Measurements from ENCODE around the gene CLEC4M. TPM values are rescaled to one million over a fixed set of nuclear protein-coding genes. Genes with fewer than 3 reads are reported as not detected.

CLEC4M gene
- total and polyA plus RNA-seq, 2 donors (not counting 1 experiment from before 2014, with no cell fraction given), result not detected

GRCh38 chr19:7732045-7732444, 31.0 kb upstream of the CLEC4M start, which contains the start of gene CLEC4G:
CLEC4G (minus strand) TSS chr19:7732110; CDS start chr19:7732102, 8 bp downstream.
- Histone ChIP-seq H3K27me3 (ENCODE audit: control insufficient read depth, insufficient read depth, low read length) (peaks cover 3% of the 10 kb centered on the region), H4K20me1 (ENCODE audit: control insufficient read depth, extremely low read depth, insufficient read depth, low read length) (no peaks in the 10 kb centered on the region), H3K9me3 (ENCODE audit: control insufficient read depth, insufficient read depth, low read depth, low read length) (no peaks in the 10 kb centered on the region), H3K36me3 (ENCODE audit: control insufficient read depth, insufficient read depth, low read length) (no peaks in the 10 kb centered on the region), H3K27ac (ENCODE audit: insufficient read depth, low read length) (no peak within 1 kb of the TSS), H3K4me3 (replicated peaks in 1 of 4; ENCODE audit: control extremely low read depth in 1 of 4, insufficient read depth in 1 of 4, low read depth in 3 of 4, low read length in 4 of 4) (no peak within 1 kb of the TSS), H3K4me2 (ENCODE audit: extremely low read depth, insufficient read depth, low read length) (no peak within 1 kb of the TSS), H2AFZ (ENCODE audit: low read length) (no peak within 1 kb of the TSS), H3K9ac (ENCODE audit: insufficient read depth, low read length) (no peak within 1 kb of the TSS), H3K79me2 (ENCODE audit: control insufficient read depth, insufficient read depth, low read length) (no peaks in the 10 kb centered on the region), H3K4me1 (ENCODE audit: control insufficient read depth, extremely low read depth, insufficient read depth, low read length) (no peaks in the 10 kb centered on the region)
- no peak for TF ChIP-seq EZH2 (IDR thresholded peaks at IDR 0.05; ENCODE audit: low read length, missing control alignments)
- TF ChIP-seq CTCF (conservative IDR thresholded peaks at IDR 0.05 in 1 of 2, IDR thresholded peaks at IDR 0.05 in 1 of 2; ENCODE audit: low read depth in 1 of 2, low read length in 2 of 2), result no peak
- DNase-seq (ENCODE audit: low read depth in 2 of 2), result no peak

- H3K4me2 ChIP-seq (ENCODE audit: extremely low read depth, insufficient read depth, low read length), result no peak overlapping the region
- H3K27ac ChIP-seq (ENCODE audit: insufficient read depth, low read length), result no peak overlapping the region
- no peak overlapping the region for H3K9ac ChIP-seq (ENCODE audit: insufficient read depth, low read length)
- H3K9me3 ChIP-seq (ENCODE audit: control insufficient read depth, insufficient read depth, low read depth, low read length), result no peaks in the 10 kb centered on the region
- H3K36me3 ChIP-seq (ENCODE audit: control insufficient read depth, insufficient read depth, low read length), result no peaks in the 10 kb centered on the region
- no peak overlapping the region for H2AFZ ChIP-seq (ENCODE audit: low read length)
- no peaks in the 10 kb centered on the region for H3K4me1 ChIP-seq (ENCODE audit: control insufficient read depth, extremely low read depth, insufficient read depth, low read length)
- peaks cover 3% of the 10 kb centered on the region for H3K27me3 ChIP-seq (ENCODE audit: control insufficient read depth, insufficient read depth, low read length)
- no peak for DNase-seq (ENCODE audit: low read depth in 2 of 2)
- H3K79me2 ChIP-seq (ENCODE audit: control insufficient read depth, insufficient read depth, low read length), result no peaks in the 10 kb centered on the region
- no peak overlapping the region for H3K4me3 ChIP-seq (replicated peaks in 1 of 4; ENCODE audit: control extremely low read depth in 1 of 4, insufficient read depth in 1 of 4, low read depth in 3 of 4, low read length in 4 of 4)
- H4K20me1 ChIP-seq (ENCODE audit: control insufficient read depth, extremely low read depth, insufficient read depth, low read length), result no peaks in the 10 kb centered on the region
- TF ChIP-seq EZH2 (IDR thresholded peaks at IDR 0.05; ENCODE audit: low read length, missing control alignments) (no peak), CTCF (conservative IDR thresholded peaks at IDR 0.05 in 1 of 2, IDR thresholded peaks at IDR 0.05 in 1 of 2; ENCODE audit: low read depth in 1 of 2, low read length in 2 of 2) (no peak)
Measured at GRCh38 chr19:7733376-7733775, 29.7 kb upstream of the CLEC4M start.

- Histone ChIP-seq H4K20me1 (ENCODE audit: control insufficient read depth, extremely low read depth, insufficient read depth, low read length) (no peaks in the 10 kb centered on the region), H3K27me3 (ENCODE audit: control insufficient read depth, insufficient read depth, low read length) (peaks cover 3% of the 10 kb centered on the region), H2AFZ (ENCODE audit: low read length) (no peak overlapping the region), H3K9ac (ENCODE audit: insufficient read depth, low read length) (no peak overlapping the region), H3K27ac (ENCODE audit: insufficient read depth, low read length) (no peak overlapping the region), H3K36me3 (ENCODE audit: control insufficient read depth, insufficient read depth, low read length) (no peaks in the 10 kb centered on the region), H3K79me2 (ENCODE audit: control insufficient read depth, insufficient read depth, low read length) (no peaks in the 10 kb centered on the region), H3K4me1 (ENCODE audit: control insufficient read depth, extremely low read depth, insufficient read depth, low read length) (no peaks in the 10 kb centered on the region), H3K4me2 (ENCODE audit: extremely low read depth, insufficient read depth, low read length) (no peak overlapping the region), H3K4me3 (replicated peaks in 1 of 4; ENCODE audit: control extremely low read depth in 1 of 4, insufficient read depth in 1 of 4, low read depth in 3 of 4, low read length in 4 of 4) (no peak overlapping the region), H3K9me3 (ENCODE audit: control insufficient read depth, insufficient read depth, low read depth, low read length) (no peaks in the 10 kb centered on the region)
- TF ChIP-seq EZH2 (IDR thresholded peaks at IDR 0.05; ENCODE audit: low read length, missing control alignments) (no peak), CTCF (conservative IDR thresholded peaks at IDR 0.05 in 1 of 2, IDR thresholded peaks at IDR 0.05 in 1 of 2; ENCODE audit: low read depth in 1 of 2, low read length in 2 of 2) (no peak)
- peak in 1 of 2 donors; percentile 17 for DNase-seq (ENCODE audit: low read depth in 2 of 2)
Measured at GRCh38 chr19:7734220-7735203, 28.5 kb upstream of the CLEC4M start.
